ENCODE results near the gene MS4A18.
"Not testable (repeated sequence)": the region's sequence is repeated elsewhere in the genome, so short reads cannot be mapped to it uniquely, and the experiment has no call there.

Gene MS4A18

GRCh38 chr11:60724420-60724819 is at the start of gene MS4A18:
Gene MS4A18 (plus strand): TSS chr11:60724720.
- no peak for DNase-seq (ENCODE audit: low read depth in 2 of 3, low spot score in 2 of 3)

DNA sequence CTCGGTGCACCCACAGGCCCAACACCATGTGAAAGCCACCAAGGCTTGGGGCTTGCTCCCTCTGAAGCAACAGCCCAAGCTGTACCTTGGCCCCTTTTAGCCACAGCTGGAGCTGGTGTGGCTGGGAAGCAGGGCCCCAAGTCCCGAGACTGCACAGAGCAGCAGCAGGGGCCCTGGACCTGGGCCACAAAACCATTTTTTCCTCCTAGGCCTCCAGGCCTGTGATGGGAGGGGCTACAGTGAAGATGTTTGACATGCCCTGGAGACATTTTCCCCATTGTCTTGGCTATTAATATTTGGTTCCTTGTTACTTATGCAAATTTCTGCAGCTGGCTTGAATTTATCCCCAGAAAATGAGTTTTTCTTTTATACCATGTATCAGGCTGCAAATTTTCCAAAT is 46.3 kb upstream of the MS4A18 start:
- not testable (repeated sequence) for DNase-seq (ENCODE audit: low read depth in 2 of 3, low spot score in 2 of 3)

DNA sequence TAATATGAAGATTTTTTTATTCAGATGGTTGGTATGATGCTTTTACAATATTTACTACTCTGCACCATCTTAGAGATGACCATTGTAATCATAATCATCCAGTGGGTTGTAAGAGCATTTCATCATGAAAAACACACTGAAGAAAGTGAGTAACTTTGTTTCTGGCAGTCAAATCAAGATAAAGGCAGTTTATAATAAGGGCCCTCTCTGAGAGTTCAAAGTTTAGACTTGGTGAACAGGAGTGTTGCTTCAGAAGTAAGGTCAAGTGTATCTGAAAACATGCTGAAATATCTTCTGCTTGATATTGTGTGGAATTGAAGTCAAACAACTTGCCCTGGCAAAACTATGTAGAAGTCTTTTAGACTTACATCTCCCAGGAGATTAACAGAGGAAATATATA is 44.6 kb upstream of the MS4A18 start:
- DNase-seq (ENCODE audit: low read depth in 2 of 3, low spot score in 2 of 3), result no peak

- DNase-seq (ENCODE audit: low read depth in 2 of 3, low spot score in 2 of 3), result no peak
Observed at GRCh38 chr11:60680455-60681119, 43.9 kb upstream of the MS4A18 start.

- not testable (repeated sequence) for DNase-seq (ENCODE audit: low read depth in 2 of 3, low spot score in 2 of 3)
Observed at GRCh38 chr11:60684541-60684848, 40.0 kb upstream of the MS4A18 start.

GRCh38 chr11:60691661-60692060 is 32.9 kb upstream of the MS4A18 start:
- no peak for DNase-seq (ENCODE audit: low read depth in 2 of 3, low spot score in 2 of 3)

- DNase-seq (ENCODE audit: low read depth in 2 of 3, low spot score in 2 of 3), result no peak
Observed at GRCh38 chr11:60699284-60699691, 25.2 kb upstream of the MS4A18 start, which contains the start of gene MS4A8. Gene MS4A8 (plus strand): TSS chr11:60699612. CDS start chr11:60700861, 1,249 bp downstream.

GRCh38 chr11:60699936-60700335 is 24.6 kb upstream of the MS4A18 start:
- DNase-seq (ENCODE audit: low read depth in 2 of 3, low spot score in 2 of 3), result no peak

DNA sequence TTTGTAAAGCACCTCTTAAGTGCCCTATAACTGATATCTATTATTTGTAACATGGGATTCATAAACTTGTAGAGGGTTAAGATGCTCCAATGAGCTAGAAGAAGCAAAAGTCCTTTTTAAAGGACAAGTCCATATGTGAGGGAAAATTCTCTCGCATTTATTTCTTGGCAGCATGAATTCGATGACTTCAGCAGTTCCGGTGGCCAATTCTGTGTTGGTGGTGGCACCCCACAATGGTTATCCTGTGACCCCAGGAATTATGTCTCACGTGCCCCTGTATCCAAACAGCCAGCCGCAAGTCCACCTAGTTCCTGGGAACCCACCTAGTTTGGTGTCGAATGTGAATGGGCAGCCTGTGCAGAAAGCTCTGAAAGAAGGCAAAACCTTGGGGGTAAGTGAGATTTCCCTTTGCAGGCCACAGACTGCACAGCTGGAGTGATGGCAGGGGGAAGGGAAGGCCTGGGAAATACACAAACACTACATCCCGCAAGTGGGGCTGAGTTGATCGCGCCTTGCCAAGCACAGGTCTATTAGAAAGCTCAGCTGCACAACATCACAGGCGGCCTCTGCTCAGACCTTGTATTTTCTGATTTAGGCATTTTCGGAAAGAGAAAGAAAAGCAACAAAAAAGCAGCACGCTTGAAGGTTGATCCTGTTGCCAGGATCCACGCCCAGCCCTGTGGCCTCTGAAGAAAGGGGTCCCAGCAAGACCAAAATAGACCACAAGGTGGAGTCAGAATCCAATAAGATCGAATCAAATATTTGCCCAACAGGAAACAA is 23.6 kb upstream of the MS4A18 start:
- DNase-seq (ENCODE audit: low read depth in 2 of 3, low spot score in 2 of 3), result no peak

DNA sequence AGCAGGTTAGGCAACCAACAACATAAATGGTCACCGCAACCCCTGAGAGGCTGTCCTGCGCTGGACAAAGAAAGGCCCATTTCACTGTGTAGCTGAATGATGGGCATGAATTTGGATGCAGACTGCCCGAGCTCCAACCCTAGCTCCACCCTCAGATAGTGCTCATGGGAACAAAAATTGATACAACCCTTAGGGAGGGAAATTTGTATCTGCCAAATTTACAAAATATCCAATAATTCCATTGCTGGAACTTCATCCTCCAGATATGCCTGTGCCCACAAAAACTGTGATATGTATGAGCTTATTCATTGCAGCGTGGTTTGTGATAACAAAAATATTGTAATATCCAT is 23.1 kb upstream of the MS4A18 start:
- DNase-seq (ENCODE audit: low read depth in 2 of 3, low spot score in 2 of 3), result no peak

- no peak for DNase-seq (ENCODE audit: low read depth in 2 of 3, low spot score in 2 of 3)
Observed at GRCh38 chr11:60703374-60703773, 21.1 kb upstream of the MS4A18 start.

DNA sequence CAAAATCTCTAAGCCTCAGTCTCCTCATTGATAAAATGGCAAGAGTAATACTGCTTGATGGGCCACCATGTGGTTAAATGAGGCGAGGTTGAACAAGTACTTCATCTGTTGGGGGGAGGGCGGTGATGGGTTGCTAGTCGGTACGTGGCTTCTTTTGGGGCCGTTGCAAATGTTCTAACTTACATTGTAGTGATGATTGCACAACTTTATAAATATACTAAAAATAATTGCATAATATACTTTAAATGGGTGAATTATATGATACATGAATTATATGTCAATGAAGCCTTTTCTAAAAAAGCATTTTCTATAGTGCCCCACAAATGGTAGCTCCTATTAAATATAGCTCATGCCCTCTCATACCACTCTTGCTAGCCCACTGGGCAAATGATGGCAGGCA is 18.6 kb upstream of the MS4A18 start:
- DNase-seq (ENCODE audit: low read depth in 2 of 3, low spot score in 2 of 3), result no peak

DNA sequence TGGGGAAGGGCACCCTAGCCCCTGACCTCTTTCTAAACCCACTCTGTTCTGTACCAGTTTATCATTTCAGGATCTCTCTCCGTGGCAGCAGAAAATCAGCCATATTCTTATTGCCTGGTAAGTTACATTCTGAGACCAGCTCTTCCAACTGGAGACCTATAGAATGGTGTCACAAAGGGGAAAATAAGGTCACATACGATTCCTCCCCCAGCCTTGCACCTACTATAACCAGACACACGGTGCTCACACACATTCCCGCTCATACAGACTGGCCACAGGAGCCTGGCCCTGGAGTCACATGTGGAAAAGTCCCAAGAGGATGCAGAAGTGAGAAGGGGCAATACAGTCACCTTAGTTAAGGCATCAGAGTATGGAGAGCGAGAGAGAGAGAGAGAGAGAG is 17.6 kb upstream of the MS4A18 start:
- no peak for DNase-seq (ENCODE audit: low read depth in 2 of 3, low spot score in 2 of 3)

DNA sequence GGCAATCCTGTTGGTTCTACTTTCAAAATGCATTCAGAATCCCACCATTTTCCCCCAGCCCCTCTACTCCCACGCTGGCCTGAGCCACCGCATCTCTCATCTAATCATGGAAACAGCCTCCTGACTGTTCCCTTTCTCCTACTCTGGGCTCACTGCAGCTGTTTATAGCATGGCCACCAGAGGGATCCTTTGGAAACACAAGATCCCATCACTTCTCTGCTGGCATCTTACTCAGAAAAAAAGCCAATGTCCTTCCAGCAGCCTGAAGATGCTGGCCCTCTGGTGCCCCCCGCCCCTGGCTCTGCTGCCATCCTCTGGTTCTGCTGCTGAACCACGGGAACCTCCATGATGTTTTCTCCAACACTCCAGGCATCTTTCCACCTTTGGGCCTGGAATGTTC is 14.0 kb upstream of the MS4A18 start:
- DNase-seq (ENCODE audit: low read depth in 2 of 3, low spot score in 2 of 3), result no peak

GRCh38 chr11:60711276-60711675 is 13.2 kb upstream of the MS4A18 start:
- DNase-seq (ENCODE audit: low read depth in 2 of 3, low spot score in 2 of 3), result no peak

DNA sequence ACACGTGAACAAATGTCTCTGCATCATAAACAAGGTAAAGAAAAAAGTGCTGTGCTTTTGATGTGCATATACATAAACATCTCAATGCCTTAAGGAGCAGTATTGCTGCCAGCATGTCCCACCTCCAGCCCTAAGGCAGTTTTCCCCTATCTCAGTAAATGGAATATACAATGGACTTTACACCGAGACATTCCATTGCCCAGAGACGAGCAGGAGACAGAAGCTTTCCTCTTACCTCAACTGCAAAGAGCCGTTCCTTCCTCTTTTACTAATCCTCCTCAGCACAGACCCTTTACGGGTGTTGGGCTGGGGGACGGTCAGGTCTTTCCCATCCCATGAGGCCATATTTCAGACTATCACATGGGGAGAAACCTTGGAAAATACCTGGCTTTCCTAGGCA is 11.1 kb upstream of the MS4A18 start:
- not testable (repeated sequence) for DNase-seq (ENCODE audit: low read depth in 2 of 3, low spot score in 2 of 3)

DNA sequence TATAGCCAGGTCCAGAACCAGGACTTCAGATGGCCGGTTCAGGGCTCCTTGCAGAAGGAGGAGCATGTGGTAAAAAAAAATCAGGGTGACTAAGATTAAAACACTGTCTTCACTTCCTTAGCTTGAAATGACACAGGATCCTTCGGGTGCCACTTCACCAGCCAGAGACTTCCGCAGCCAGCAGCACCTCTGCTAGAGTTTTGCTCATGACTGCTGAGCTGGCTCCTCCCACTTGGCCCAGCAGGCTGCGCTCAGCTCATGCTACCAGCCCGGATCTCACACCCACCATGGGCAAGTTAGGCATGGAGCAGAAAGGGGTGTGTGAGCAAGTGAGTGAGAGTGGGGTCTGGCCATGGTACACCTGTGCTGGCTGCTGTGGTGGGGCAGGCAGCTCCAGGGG is 6.6 kb upstream of the MS4A18 start:
- no peak for DNase-seq (ENCODE audit: low read depth in 2 of 3, low spot score in 2 of 3)

DNA sequence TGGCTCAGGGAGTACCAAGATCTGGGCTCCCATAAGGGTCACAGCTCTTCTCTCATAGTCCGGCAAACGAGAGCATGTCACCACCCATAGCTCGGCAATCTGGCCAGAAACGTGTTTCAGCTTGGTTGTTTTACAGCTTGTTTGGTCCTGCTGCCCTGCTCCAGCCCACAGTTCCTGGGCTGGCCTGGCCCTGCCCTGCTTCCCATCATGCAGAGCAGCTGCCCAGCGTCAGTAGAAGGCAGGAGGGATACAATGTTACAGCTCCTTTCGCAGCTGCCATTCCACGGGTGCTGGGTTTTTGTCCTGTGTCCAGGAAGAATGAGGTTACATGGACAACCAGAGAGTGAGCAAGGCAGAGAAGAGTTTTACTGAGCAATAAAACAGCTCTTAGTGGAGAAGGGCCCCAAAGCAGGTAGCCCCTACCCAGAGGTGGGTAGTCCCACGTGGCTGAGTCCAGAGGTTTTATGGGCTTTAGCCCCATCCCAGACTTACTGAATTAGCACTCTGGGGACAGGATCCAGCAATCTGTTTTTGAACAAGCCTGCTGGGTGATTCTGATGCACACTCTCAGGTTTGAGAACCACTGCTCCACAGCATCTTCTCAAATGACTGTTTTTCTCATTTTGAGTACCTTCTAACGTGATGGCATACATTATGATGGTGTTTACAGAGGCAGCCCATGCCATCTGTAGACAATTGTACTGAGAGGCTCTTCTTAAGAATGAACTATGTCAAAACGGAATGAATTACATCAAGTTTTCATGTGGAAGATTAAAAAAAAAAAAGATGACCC is 5.8 kb upstream of the MS4A18 start:
- no peak for DNase-seq (ENCODE audit: low read depth in 2 of 3, low spot score in 2 of 3)

DNA sequence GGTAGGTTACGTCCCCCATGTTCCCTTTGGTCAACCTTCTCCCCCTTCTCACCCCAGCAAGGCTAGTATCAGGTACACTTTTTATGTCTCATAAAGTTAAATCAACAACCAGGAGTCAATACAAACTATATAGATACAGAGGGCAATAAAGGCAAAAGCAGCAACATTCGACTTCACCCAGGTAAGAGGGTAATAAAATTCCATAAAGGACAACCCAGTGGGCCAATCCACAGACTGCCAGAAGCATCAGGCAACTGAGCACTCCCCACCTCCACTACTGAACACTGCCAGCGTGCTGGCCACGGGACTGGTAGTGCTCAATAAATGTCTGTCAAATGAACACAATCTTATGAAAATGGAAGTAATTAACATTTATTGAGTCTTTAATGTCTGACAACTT is 5.1 kb upstream of the MS4A18 start:
- no peak for DNase-seq (ENCODE audit: low read depth in 2 of 3, low spot score in 2 of 3)

DNA sequence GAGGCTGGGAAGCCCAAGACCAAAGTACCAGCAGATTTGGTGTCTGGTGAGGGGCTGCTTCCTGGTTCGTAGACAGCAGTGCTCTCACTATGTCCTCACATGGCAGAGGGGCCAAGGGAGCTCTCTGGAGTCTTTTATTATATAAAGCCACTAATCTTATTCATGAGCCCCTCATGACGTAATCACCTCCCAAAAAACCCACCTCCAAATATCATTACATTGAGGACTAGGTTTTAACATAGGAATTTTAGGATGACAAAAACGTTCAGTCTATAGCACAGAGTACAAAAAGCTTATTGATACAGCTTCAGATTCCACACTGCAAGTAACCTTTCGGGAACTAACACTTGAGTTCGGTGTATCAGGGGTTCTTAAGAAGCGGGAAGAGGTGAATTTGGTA is 4.1 kb upstream of the MS4A18 start:
- DNase-seq (ENCODE audit: low read depth in 2 of 3, low spot score in 2 of 3), result no peak

GRCh38 chr11:60725592-60725991 is 1.1 kb downstream of the MS4A18 start:
- DNase-seq (ENCODE audit: low read depth in 2 of 3, low spot score in 2 of 3), result no peak

DNA sequence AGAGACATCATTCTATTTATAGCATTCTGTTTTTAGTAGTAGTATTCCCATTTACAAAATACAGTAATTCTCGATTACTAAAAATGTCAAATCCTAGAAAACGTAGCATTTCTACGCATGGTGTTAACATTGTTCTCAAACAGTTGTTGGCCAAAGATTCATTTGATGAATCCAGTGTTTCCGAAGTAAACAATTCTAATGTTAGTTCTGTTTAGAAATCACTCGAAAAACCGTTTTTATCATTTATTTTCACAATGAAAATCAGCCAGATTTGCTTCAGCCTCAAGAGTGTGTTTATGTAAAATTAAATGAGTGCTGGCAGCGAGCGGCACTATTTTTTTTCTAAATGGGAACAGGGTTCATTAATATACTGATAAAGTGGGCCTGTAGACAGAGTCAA is 7.1 kb downstream of the MS4A18 start:
- no peak for DNase-seq (ENCODE audit: low read depth in 2 of 3, low spot score in 2 of 3)

All from activated CD8-positive, alpha-beta memory T cell treated with anti-CD3 and anti-CD28 coated beads for 48 hours (primary cell).